Measurements from ENCODE around the gene RABGAP1.
A peak's percentile ranks its signal among the peaks of the same experiment; 100 is the strongest.

Gene RABGAP1

DNA sequence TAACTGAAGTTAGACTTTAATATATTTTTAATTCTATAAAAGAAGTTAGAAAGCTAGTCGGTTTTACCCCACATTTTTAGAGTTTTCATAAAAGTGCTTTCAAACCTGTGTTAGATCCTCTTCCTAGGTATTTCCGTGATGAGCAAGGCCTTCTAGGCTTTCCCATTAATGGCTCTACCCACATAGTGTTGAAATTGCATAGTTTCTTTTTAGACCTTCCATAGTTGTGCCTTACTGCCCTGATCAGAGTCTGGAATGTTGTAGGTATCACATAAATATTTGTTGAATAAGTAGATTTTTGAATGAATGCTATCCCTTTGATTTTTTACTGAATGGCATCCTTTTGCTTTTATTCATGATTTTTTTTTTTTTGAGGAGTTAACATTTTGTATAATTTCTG lies 47.3 kb downstream of the RABGAP1 start:
- no peaks in the 10 kb centered on the region for H3K27me3 ChIP-seq
- H3K27ac ChIP-seq = no peak overlapping the region
- no peak overlapping the region for H3K4me3 ChIP-seq
- H3K9me3 ChIP-seq (replicated peaks in 1 of 11) = no peaks in the 10 kb centered on the region
- no peaks in the 10 kb centered on the region for H3K4me1 ChIP-seq
- H3K4me2 ChIP-seq = no peak overlapping the region
- H3K9ac ChIP-seq = no peak overlapping the region
- peaks cover 45 to 87% (median 68%) of the 10 kb centered on the region in 11 experiments for H3K36me3 ChIP-seq
- peaks cover 0 to 21% (median 0%) of the 10 kb centered on the region in 11 experiments; a peak in 5 of 22 replicates for H4K20me1 ChIP-seq
- no peak for TF ChIP-seq Cebpa-rat (IDR thresholded peaks at IDR 0.05)

DNA sequence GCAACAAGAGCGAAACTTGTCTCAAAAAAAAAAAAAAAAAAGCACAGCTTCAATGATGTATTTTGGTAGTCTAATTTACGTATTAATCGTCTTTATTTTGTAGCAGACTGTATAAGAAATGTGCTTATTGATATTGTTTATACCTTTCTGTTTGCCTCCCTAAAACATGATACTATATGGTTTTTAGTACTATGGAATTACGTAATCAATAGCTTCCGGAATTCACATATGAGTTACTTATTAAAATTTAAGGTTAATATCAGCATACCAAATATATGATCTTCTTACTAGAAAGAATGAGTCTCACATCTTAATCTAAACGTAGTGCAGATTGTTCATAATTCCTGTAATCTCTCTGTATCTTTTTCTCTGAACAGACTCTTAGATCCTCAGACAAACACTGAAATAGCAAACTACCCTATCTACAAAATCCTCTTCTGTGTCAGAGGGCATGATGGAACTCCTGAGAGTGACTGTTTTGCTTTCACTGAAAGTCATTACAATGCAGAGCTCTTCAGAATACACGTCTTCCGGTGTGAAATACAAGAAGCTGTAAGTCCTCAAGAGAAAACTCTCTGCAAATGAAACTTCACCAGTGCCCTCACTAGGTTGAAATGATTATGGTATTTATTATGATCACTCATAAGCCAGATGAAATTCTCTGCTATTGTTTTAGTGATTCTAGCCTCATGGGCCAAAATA lies 48.3 kb downstream of the RABGAP1 start:
- H4K20me1 ChIP-seq = peaks cover 0 to 13% (median 0%) of the 10 kb centered on the region in 11 experiments; a peak in 4 of 22 replicates
- H3K27ac ChIP-seq = no peak overlapping the region
- H3K4me2 ChIP-seq = no peak overlapping the region
- H3K36me3 ChIP-seq = peaks cover 43 to 87% (median 70%) of the 10 kb centered on the region in 11 experiments
- no peaks in the 10 kb centered on the region for H3K4me1 ChIP-seq
- no peaks in the 10 kb centered on the region for H3K27me3 ChIP-seq
- TF ChIP-seq Cebpa-rat (IDR thresholded peaks at IDR 0.05) = no peak
- no peaks in the 10 kb centered on the region for H3K9me3 ChIP-seq (replicated peaks in 1 of 11)
- no peak overlapping the region for H3K4me3 ChIP-seq
- H3K9ac ChIP-seq = no peak overlapping the region

DNA sequence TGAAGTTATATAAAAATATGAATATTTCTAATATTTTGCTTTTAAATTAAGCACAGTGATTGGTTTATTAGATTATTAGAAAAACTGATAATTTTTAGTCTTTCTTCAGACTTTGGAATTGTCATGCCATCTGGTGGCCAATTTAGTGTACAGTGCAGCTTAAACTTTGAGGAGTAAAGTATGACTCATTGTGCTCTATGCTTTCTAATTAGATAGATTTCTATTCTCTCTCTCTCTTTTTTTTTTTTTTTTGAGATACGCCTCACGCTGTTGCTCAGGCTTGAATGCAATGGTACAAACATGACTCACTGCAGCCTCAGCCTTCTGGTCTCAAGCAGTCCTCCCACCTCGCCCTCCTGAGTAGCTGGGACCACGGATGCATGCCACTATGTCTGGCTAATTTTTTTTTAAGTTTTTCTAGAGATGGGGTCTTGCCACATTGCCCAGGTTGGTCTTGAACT lies 50.6 kb downstream of the RABGAP1 start:
- H3K9me3 ChIP-seq (replicated peaks in 1 of 11) = no peaks in the 10 kb centered on the region
- no peaks in the 10 kb centered on the region for H3K4me1 ChIP-seq
- no peak overlapping the region for H3K4me2 ChIP-seq
- peaks cover 0 to 15% (median 0%) of the 10 kb centered on the region in 11 experiments; a peak in 5 of 22 replicates for H4K20me1 ChIP-seq
- no peak overlapping the region for H3K4me3 ChIP-seq
- H3K36me3 ChIP-seq = peaks cover 40 to 86% (median 64%) of the 10 kb centered on the region in 11 experiments
- TF ChIP-seq Cebpa-rat (IDR thresholded peaks at IDR 0.05) = no peak
- no peak overlapping the region for H3K9ac ChIP-seq
- H3K27ac ChIP-seq = no peak overlapping the region
- H3K27me3 ChIP-seq = no peaks in the 10 kb centered on the region

DNA sequence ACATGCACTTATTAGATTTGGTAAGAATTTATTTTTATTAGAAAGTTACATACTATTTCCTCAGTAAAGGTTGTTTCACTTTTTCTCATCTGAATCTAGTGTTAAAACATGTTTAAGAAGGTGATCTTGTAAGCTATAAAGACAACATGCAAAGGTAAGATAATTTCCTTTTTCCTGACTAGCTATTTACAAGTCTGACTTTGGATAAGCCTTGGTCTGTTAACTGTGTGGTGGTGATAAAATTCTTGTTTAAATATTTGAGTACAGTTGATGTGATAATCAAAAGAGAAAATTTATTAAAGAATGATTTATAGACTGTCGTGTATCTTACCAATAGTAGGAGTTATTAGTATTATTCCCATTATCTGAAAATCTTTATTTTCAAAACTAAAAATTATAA lies 55.8 kb downstream of the RABGAP1 start:
- peaks cover 0 to 12% (median 0%) of the 10 kb centered on the region in 11 experiments; a peak in 5 of 22 replicates for H4K20me1 ChIP-seq
- peaks cover 0 to 10% (median 5%) of the 10 kb centered on the region in 10 experiments; a peak in 11 of 20 replicates for H3K4me1 ChIP-seq
- H3K27me3 ChIP-seq = no peaks in the 10 kb centered on the region
- H3K27ac ChIP-seq = no peak overlapping the region
- no peak overlapping the region for H3K4me3 ChIP-seq
- no peak overlapping the region for H3K4me2 ChIP-seq
- H3K36me3 ChIP-seq = peaks cover 57 to 95% (median 77%) of the 10 kb centered on the region in 11 experiments
- no peaks in the 10 kb centered on the region for H3K9me3 ChIP-seq (replicated peaks in 1 of 11)
- no peak for TF ChIP-seq Cebpa-rat (IDR thresholded peaks at IDR 0.05)
- H3K9ac ChIP-seq = no peak overlapping the region

DNA sequence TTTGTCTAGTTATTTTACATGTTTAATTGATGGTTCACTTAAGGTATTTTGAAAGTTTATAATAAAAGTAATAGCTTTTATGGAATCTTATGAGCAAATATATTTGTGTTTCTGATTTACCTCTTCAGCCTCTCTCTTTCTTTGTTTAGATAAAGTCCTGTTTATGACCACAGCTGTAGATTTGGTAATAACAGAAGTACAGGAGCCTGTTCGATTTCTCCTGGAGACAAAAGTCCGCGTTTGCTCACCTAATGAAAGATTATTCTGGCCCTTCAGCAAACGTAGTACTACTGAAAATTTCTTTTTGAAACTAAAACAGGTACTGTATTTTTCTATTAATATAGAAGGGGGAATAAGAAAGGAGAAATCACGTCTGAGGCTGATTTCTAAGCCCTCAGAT lies 57.6 kb downstream of the RABGAP1 start:
- H3K4me1 ChIP-seq = peaks cover 4 to 16% (median 8%) of the 10 kb centered on the region in 10 experiments; a peak in 19 of 20 replicates
- no peak overlapping the region for H3K9ac ChIP-seq
- H3K36me3 ChIP-seq = peaks cover 51 to 87% (median 74%) of the 10 kb centered on the region in 11 experiments
- H3K27ac ChIP-seq = no peak overlapping the region
- H3K4me2 ChIP-seq = no peak overlapping the region
- H3K9me3 ChIP-seq (replicated peaks in 1 of 11) = no peaks in the 10 kb centered on the region
- no peak for TF ChIP-seq Cebpa-rat (IDR thresholded peaks at IDR 0.05)
- H4K20me1 ChIP-seq = peaks cover 0 to 7% (median 0%) of the 10 kb centered on the region in 11 experiments; a peak in 1 of 22 replicates
- H3K4me3 ChIP-seq = no peak overlapping the region
- no peaks in the 10 kb centered on the region for H3K27me3 ChIP-seq

DNA sequence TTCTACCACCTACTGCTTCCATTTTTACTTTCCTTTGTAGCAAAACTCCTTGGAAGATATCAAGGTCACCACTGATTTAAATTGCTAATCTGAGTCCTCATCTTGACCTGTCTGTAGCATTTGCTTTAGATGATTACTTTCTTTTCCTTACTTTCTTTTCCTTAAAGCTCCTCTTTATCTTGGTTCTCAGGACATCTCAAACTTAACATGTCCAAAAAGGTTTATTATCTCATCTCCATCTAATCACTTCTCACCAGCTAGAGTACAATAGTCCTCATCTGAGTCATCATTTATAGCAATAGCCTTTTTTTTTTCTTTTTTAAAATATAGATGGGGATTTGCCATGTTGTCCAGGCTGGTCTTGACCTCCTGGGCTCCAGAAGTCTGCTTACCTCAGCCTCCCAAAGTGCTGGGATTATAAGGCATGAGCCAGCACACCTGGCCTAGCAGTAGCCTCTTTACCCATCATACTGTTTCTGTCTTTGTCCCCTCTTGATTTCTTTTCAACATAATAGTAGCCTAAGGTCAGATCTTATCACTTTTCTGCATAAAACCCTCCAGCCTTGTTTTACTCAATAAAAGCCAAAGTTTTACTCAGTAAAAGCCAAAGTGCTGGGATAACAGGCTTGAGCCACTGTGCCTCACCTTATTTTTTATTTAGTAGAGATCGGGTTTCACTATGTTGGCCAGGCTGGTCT lies 59.7 kb downstream of the RABGAP1 start:
- Histone ChIP-seq H4K20me1 (0 out of 22 replicates have a peak, but pooled peaks cover 0 to 4% (median 0%) of the 10 kb centered on the region in 11 experiments), H3K4me3 (no peak overlapping the region), H3K27ac (no peak overlapping the region), H3K9ac (no peak overlapping the region), H3K36me3 (peaks cover 50 to 86% (median 78%) of the 10 kb centered on the region in 11 experiments), H3K9me3 (replicated peaks in 1 of 11) (no peaks in the 10 kb centered on the region), H3K27me3 (no peaks in the 10 kb centered on the region), H3K4me1 (peaks cover 4 to 18% (median 8%) of the 10 kb centered on the region in 10 experiments; a peak in 19 of 20 replicates), H3K4me2 (no peak overlapping the region)
- no peak for TF ChIP-seq Cebpa-rat (IDR thresholded peaks at IDR 0.05)

DNA sequence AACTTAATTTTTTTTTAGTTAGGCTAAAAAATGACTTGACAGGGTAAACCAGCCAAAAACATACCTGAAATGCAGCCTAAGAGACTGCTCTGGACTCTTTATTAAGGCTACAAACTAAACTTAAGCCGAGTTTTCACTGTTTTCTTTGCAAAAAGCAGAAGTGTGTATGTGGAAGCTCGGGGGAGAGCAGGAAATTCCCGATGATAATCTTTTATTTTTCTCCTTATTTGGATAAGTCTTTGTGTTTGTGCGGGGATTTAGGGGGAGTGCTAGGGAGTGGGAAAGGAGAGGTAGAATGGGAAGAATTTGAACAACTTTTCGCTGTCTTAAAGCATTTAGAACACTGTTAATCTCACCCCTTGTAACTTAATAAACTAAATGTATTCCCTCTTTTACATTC lies 61.9 kb downstream of the RABGAP1 start:
- Histone ChIP-seq H3K27ac (peak overlapping the region in 2 of 11 experiments; percentile 30 to 42; a peak in 3 of 22 replicates), H3K4me2 (peak overlapping the region in 3 of 11 experiments; percentile 46 to 62 (median 54); a peak in 5 of 22 replicates), H3K9me3 (replicated peaks in 1 of 11) (no peaks in the 10 kb centered on the region), H3K27me3 (no peaks in the 10 kb centered on the region), H3K4me3 (no peak overlapping the region), H4K20me1 (no peaks in the 10 kb centered on the region), H3K4me1 (peaks cover 0 to 18% (median 3%) of the 10 kb centered on the region in 10 experiments; a peak in 17 of 20 replicates), H3K9ac (peak overlapping the region in 1 of 11 experiments; percentile 29; a peak in 1 of 22 replicates), H3K36me3 (peaks cover 67 to 86% (median 78%) of the 10 kb centered on the region in 11 experiments)
- TF ChIP-seq Cebpa-rat (IDR thresholded peaks at IDR 0.05) = no peak

DNA sequence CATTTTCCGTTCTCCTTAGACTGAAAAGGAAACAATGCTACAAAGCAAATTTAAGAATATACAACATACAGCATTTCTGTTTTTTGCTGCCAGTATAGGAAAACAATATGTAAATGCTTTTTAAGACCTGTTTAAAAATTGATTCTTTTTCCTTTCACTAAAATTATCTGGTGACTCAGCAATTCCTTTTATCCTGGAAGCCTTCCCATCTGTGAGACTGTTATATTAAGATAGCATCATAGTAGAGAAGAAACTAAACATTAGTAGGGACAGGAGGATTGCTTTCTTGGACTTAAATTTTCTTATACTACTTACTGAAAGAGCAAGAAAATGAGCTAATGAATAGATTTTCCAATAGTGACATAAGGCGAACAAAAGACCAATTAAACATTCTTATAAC lies 62.6 kb downstream of the RABGAP1 start:
- Histone ChIP-seq H3K9ac (no peak overlapping the region), H4K20me1 (no peaks in the 10 kb centered on the region), H3K4me1 (peaks cover 0 to 18% (median 2%) of the 10 kb centered on the region in 10 experiments; a peak in 8 of 20 replicates), H3K36me3 (peaks cover 66 to 85% (median 77%) of the 10 kb centered on the region in 11 experiments), H3K4me3 (no peak overlapping the region), H3K27me3 (no peaks in the 10 kb centered on the region), H3K9me3 (replicated peaks in 1 of 11) (no peaks in the 10 kb centered on the region), H3K4me2 (peak overlapping the region in 1 of 11 experiments; percentile 54; a peak in 3 of 22 replicates), H3K27ac (no peak overlapping the region)
- TF ChIP-seq Cebpa-rat (IDR thresholded peaks at IDR 0.05) = no peak

DNA sequence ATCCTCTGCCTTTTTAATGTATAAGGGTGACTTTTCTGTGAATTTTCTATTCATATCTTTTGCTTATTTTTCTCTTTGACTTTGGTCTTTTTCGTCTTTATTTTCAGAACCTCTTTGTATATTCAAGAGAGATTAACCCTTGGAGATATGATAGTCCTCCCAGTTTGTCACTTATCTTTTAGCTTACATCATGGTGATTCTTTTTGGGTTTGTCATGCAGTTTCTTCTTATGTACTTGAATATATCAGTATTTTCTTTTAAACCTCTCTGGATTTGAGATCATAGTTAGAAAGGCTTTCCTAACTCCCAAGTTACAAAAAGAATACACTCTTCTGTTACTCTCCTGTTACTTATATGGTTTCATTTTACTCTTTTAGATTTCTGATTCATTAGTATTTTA lies 65.1 kb downstream of the RABGAP1 start:
- H3K9ac ChIP-seq = no peak overlapping the region
- peaks cover 54 to 85% (median 73%) of the 10 kb centered on the region in 11 experiments for H3K36me3 ChIP-seq
- H3K4me1 ChIP-seq = peaks cover 0 to 18% (median 2%) of the 10 kb centered on the region in 10 experiments; a peak in 8 of 20 replicates
- no peaks in the 10 kb centered on the region for H3K27me3 ChIP-seq
- no peak overlapping the region for H3K4me3 ChIP-seq
- TF ChIP-seq Cebpa-rat (IDR thresholded peaks at IDR 0.05) = no peak
- no peak overlapping the region for H3K4me2 ChIP-seq
- no peaks in the 10 kb centered on the region for H4K20me1 ChIP-seq
- H3K27ac ChIP-seq = no peak overlapping the region
- H3K9me3 ChIP-seq (replicated peaks in 1 of 11) = no peaks in the 10 kb centered on the region
